Right hindlimb (tissue), 1 donor: ENCODE measurements around the gene CTTN.

Source experiments
- DNase-seq: peaks from one replicate; pipeline ENCODE4 v3.0.0-alpha.2; 2018

The CTTN gene

GRCh38 chr11:70410276-70411205 is 12.2 kb downstream of the CTTN start:
- no peak for DNase-seq

- DNase-seq: no peak
Measured at GRCh38 chr11:70411713-70412452, 13.6 kb downstream of the CTTN start.

- DNase-seq: no peak
Measured at GRCh38 chr11:70413151-70413550, 14.8 kb downstream of the CTTN start.

GRCh38 chr11:70414341-70415100 is 16.2 kb downstream of the CTTN start:
- DNase-seq: no peak

- no peak for DNase-seq
Measured at GRCh38 chr11:70415191-70415590, 16.9 kb downstream of the CTTN start.

GRCh38 chr11:70415642-70416395 is 17.5 kb downstream of the CTTN start:
- DNase-seq: no peak

- DNase-seq: no peak
Measured at GRCh38 chr11:70416881-70417280, 18.6 kb downstream of the CTTN start.

- DNase-seq: no peak
Measured at GRCh38 chr11:70418130-70418529, 19.8 kb downstream of the CTTN start.

- DNase-seq: no peak
Measured at GRCh38 chr11:70419307-70420007, 21.1 kb downstream of the CTTN start.

- no peak for DNase-seq
Measured at GRCh38 chr11:70420008-70420464, 21.7 kb downstream of the CTTN start.

- no peak for DNase-seq
Measured at GRCh38 chr11:70420496-70420895, 22.2 kb downstream of the CTTN start.

GRCh38 chr11:70421123-70421522 is 22.8 kb downstream of the CTTN start:
- DNase-seq: no peak

GRCh38 chr11:70422692-70423522 is 24.6 kb downstream of the CTTN start:
- no peak for DNase-seq

- DNase-seq: no peak
Measured at GRCh38 chr11:70423523-70424505, 25.5 kb downstream of the CTTN start.

GRCh38 chr11:70424765-70425344 is 26.5 kb downstream of the CTTN start:
- no peak for DNase-seq

- no peak for DNase-seq
Measured at GRCh38 chr11:70427436-70427835, 29.1 kb downstream of the CTTN start.

GRCh38 chr11:70428701-70429427 is 30.5 kb downstream of the CTTN start:
- no peak for DNase-seq

GRCh38 chr11:70429428-70429705 is 31.0 kb downstream of the CTTN start:
- no peak for DNase-seq
